Activated CD4-positive, alpha-beta T cell treated with anti-CD3 and anti-CD28 coated beads, Interleukin-2, amount 50 U/mL, for 1 hour (primary cell): Measurements from ENCODE around the gene FNDC3B.
"Not testable (repeated sequence)": the region's sequence is repeated elsewhere in the genome, so short reads cannot be mapped to it uniquely, and the experiment has no call there.

ENCODE experiments used
- DNase-seq: peaks from one replicate; pipeline ENCODE4 v3.0.0-alpha.2; 2020

Gene FNDC3B

DNA sequence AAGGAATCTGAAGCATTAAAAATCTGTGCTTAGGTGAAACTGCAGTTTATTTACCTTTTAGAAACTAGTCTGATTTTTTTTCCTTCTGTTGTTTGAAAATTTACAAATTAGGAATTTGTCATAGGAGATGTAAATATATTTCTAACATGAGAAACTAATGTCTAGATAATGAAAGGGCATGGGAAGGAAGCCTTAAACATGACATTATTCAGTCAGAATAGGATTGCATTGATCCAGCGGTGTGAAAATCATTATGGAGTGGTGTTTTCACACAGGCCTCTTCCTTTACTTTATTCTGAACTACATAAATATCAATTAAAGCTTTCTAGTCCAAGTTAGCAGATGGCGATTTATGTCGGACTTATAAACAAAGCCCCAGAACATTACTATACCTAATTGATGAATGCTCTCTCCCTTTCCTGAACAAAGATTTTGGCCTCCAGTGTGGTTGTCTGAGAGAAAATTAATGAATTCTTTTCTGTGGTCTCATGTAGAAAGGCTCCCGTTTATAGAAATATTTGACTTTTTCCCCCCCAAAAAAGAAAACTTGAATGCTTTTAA is 37.9 kb downstream of the FNDC3B start:
- DNase-seq = no peak

DNA sequence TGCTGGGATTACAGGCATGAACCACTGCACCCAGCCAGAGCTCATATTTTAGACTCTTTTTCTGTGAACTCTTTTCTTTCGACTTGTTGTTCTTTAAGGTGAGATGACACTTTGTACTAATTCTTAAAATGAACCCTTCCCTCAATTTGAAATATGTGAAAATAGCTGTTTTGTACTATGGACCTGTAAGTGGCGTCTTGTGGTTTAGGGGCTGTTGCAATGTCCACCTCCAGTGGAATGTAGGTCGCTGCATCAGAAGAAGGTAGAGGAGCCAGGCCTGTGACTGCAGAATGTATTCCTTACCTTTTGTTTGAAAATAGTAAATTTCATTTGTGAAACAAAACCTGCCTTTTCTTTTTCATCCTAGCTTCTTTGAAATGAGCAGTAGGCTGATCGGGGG is 38.9 kb downstream of the FNDC3B start:
- DNase-seq = no peak

DNA sequence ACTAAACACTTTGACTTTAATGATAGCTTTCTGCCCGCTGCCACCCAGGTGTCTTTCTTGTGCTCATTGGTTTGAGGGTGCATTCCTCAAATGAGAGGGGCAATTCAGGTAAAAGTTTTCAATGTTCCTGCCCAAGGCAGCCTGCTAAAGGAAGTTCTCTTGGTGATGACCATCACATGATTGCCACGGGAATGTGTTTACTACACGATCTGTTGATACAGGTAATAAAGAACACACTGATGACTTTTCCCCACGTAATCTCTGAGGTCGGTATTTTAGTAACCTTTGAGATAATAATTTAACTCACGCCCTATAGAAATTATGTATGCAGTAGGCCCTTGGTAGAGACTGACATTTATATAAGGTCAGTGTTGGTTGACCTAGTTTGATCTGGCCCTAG is 39.3 kb downstream of the FNDC3B start:
- DNase-seq = no peak

DNA sequence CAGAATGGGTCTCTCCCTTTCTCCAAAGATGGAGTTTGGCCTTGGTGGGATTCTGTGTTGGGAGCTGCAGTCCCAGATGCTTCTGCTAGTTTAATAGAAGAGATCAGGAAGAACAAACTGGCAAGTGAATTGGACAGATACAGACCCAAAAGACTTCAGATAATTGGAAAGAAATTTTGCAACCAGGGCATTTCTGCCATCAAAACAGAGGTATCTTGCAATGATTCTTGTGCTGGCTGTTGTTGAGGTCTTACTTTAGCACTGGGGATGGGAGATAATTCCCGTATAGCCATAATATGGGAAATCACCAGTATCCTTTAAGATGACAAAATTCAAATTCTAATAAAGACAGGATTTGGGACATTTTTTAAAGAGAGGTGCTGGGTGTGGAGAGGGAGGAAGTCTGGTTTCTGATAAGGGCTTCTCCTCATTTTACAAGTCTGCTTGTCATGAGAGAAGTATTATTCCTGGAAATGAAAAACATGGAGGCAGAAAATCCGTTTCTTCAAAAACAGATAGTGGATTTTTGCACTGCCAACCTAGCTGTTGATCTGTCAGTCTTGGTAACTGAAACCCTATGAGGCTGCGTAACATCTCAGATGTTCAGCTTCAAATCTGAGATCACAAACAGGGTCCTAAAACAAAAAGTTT is 40.1 kb downstream of the FNDC3B start:
- no peak for DNase-seq

DNA sequence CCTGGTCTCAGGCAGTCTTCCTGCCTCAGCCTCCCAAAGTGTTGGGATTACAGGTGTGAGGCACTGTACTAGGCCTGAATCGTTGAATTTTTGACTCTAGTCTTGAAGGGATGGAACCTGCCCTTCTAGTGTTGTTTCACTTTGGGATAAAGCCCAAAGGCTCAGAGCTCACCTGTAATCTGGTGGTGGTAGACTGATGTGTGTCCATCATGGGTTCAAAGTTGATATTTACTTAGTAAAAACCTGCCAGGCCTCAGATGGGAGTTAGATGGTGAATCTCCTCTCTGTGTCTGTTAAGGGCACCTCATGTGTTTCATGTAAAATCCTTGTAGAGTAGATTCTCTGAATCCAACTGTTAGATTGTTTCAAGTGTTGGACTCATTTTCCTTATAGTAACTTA is 41.1 kb downstream of the FNDC3B start:
- DNase-seq = no peak

DNA sequence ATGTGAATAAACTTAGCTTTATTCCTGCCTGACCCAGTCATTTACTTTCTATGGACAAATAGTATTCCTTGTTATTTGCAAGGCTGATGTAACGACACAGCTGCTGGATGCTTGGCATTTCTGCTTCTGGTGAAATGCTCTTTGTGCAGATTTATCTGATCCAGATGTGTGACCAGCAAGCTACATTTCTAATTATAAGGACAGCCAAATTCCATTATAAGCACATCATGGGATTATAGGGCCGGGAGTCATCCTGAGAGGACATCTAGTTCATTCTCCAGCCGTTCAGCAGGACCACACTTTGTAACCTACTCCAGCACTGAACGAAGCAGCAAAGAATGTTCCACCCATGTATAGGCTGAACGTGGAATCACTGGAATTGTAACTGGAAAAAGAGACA is 42.9 kb downstream of the FNDC3B start:
- no peak for DNase-seq

DNA sequence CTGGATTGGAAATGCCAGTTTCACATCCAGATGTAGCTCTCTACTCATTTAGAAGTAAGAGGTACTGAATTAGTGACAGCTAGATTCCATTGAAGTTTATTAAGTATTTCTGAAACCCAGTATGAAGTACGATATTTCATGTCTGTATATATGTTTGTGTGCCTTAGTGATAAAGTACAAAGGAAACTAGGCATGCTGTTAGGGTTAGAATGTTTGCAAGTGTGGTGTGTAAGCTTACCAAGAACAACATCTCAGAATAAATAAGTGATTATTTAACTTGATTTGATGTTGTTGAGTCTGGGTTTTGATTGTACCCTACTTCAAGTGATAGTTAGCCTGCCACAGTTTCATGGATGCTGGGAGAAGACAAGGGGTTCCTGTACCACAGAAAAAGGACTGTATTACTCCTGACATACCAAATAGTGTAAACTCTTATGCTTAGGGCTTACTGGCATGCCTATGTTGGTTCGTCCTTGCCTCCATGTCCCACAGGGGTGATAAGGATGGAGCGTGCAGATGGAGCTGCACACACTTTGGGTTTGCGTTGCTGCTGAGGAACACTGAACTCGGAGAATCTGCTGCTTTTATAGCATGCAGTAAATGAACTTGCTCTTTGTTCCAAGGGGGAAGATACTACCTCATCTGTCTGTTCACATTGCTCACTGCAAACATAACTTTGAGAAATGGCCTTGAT is 43.6 kb downstream of the FNDC3B start:
- no peak for DNase-seq

DNA sequence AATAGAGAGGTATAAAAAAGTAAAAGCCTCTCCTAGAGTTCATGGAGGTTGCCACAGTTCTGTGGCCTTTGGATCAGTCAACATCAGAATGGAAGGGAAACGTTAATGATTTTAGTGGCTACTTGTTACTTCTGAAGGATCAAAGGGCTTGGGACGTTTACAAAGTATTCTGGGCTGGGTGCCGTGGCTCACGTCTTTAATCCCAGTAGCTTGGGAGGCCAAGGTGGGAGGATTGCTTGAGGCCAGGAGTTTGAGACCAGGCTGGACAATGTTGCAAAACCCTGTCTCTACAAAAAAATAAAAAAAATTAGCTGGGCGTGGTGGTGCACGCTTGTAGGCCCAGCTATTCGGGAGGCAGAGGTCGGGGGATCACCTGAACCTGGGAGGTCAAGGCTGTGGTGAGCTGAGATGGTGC is 44.6 kb downstream of the FNDC3B start:
- no peak for DNase-seq

DNA sequence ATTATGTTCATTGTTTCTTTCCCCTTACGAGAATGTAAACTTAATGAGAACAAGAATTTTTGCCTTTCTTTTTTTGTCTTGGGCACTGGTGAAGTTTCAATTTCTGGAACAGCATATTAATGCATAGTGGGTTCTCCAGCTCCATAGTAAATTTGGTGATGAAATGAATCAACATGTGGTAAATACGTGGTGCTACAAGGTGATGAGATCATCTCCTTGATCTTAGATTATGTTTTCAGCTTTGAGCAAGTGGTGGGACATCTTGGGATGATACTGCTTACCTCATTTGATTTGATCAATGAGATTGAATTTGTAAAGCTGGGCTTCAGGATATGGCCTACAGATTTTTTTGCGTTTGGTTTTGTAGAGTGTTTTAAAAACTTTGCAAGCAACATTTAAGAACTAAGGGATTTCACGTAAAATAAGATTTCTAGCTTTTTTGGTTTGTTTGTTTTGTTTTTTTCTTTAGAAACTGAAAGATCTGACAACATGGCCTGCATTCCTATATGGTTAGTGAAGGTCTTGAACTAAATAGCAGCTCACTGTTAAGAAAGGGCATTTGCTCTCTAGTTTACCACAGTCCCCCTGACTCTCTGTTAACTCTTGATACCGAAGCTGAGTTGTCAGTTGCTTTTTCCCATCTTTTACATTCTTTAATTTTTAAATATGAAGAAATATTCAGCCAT is 45.6 kb downstream of the FNDC3B start:
- DNase-seq = no peak

DNA sequence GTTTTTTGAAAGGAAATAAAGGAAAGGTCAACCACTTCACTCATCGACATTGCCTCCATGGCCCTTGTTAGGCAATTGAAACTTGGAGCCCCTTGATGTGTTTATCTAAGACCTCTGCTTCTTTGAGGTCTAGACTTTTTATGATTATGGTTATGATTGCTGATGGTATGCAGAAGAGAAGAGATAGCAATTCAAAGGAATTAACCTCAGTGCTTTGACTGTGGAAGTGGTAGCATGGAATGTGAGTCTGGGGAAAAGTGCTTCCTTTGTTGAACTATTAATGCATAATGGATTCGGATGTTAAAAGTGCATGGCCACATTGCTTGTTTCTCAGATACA is 46.1 kb downstream of the FNDC3B start:
- DNase-seq = no peak

DNA sequence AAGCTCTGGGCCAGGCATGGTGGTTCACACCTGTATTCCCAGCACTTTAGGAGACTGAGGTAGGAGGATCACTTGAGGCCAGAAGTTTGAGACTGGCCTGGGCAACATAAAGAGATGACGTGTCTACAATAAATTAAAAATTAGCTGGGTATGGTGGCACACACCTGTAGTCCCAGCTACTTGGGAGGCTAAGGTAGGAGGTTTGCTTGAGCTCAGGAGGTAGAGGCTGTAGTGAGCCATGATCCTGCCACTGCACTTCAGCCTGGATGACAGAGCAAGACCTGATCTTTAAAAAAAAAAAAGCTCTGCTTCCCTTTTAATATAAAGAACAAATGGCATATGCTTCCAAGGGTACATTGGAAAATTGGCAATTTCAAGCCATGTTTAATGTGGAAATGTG is 46.7 kb downstream of the FNDC3B start:
- DNase-seq = no peak

DNA sequence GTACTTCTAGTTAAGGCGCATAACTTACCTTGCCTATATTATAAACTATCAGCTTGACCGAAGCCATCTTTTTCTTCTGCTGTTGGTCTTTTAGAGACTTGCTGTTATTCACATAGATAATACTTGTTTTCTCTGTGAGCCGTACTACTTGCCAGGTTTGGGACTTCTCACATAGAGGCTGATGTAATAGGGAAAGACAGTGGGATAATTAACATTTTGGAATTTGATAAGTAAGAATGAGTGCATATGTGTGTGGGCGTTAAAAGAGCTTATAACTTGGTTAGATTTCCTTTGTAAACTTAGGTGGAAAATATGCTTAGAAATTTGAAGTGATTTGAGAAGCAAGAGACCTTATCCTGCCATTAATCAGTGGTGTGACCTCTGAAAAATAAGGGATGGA is 47.8 kb downstream of the FNDC3B start:
- DNase-seq = no peak

DNA sequence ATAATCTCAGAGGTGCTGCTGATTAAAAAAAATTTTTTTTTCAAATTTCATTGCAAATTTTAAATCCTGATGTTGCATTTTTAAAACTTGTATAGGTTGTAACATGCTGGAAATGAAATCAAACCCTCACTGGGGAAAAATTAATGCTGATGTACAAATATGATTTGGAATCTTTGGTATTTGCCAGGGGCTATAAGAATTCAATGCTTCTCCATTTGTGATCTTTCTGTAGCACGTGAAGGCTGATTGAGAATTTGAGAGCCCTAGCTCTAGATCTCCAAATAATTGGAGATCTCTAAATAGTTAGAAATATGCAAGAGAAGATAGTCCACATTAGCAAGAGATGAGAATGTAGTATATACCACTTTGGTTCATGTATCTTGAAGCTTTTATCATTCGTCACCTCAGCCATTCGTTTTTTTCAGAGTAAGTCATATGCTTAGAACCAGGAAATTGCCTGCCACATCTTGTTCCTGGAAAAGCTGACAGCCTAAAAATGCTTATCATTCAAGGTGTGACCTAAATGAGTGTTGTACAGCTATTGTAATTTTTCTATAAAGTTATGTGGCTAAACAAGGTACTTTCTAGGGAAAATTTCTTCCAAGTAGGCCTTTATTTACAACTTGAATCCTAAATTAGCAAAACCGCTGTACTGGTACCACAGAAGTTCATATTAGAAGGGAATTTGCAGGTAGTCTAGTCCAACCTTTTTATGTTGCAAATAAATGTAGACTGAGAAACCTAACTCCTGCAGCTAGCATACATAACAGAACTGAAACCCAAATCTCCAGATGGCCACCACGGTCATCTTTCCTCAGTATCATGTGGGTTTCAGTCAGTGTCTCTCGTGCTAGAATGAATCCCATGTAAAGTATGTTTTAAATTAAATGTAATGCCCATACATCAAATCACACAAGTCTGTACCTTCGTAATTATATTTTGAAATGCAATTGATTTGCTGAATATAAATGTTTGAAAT is 48.5 kb downstream of the FNDC3B start:
- no peak for DNase-seq

DNA sequence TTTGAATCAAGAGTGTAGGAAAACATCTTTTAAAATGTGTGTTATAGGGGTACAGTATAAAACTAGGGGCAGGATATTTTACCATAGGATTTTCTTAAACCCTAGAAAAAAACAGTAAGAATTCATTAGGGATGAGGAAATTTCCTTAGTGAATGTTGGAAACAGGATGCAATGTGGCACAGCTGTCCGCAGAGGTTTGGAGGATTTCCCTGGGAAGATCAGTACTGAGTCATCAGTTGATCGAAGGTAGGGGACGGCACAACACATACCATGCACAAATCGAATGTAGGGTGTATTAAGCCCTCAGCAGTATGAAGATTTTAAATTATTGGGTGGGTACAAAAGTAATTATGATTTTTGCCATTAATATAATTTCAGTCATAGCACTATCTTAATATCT is 49.9 kb downstream of the FNDC3B start:
- DNase-seq = no peak

DNA sequence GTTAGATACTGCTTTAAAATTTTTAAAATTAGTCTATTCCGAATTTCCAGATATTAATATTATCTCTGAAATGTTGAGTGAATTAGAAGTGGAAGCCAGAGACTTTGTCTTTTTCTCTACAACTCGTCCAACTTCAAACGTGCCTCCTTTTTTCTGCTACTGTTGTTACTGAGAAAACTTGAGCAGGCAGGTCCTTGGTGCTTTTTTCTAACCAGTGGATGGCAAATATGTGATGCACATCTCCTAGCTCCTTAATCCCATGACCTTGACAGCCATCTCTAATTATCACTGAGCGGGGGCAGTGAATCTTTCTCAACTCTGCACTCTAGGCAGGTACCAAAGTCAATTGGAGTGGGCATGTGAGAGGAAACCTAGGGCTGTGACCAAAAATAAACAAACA is 50.7 kb downstream of the FNDC3B start:
- DNase-seq = no peak

DNA sequence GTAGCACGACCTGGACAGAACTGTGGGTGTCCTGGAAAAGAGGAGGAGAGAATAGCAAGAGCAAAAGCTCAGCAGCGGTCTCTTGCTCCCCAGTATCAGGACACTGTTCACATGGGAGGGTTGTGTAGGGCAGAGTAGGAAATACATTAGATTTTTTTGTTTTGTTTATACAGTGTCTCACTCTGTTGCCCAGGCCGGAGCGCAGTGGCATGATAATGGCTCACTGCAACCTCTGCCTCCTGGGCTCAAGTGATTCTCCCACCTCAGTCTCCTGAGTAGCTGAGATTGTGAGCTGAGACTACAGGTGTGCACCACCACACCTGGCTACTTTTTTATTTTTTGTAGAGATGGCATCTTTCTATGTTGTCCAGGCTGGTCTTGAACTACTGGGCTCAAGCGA is 53.3 kb downstream of the FNDC3B start:
- DNase-seq = no peak

DNA sequence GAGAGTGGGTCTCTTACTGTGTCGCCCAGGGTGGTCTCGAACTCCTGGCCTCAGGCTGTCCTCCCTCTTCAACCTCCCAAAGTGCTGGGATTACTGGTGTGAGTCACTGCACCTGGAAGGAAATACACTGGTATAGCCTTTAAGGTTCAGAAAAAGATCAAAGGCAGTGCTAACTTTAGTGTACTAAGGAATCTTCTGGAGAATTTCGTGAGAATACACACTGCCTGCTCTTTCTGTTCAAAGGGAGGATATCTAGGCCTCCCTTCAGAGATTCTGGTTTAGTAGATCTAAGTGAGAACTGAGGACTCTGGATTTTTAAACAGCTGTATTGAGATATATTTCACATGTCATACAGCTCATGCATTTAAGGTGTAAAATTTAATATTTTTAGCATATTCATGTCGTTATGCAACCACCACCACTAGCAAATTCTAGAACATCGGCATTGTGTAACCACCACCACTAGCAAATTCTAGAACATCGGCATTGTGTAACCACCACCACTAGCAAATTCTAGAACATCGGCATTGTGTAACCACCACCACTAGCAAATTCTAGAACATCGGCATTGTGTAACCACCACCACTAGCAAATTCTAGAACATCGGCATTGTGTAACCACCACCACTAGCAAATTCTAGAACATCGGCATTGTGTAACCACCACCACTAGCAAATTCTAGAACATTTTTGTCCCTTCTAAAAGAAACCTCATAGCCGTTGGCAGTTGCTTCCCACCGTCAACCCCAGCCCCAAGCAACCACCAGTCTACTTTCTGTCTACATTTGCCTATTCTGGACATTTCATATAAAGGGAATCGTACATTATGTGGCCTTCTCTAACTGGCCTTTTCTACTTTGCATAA is 54.4 kb downstream of the FNDC3B start:
- not testable (repeated sequence) for DNase-seq

DNA sequence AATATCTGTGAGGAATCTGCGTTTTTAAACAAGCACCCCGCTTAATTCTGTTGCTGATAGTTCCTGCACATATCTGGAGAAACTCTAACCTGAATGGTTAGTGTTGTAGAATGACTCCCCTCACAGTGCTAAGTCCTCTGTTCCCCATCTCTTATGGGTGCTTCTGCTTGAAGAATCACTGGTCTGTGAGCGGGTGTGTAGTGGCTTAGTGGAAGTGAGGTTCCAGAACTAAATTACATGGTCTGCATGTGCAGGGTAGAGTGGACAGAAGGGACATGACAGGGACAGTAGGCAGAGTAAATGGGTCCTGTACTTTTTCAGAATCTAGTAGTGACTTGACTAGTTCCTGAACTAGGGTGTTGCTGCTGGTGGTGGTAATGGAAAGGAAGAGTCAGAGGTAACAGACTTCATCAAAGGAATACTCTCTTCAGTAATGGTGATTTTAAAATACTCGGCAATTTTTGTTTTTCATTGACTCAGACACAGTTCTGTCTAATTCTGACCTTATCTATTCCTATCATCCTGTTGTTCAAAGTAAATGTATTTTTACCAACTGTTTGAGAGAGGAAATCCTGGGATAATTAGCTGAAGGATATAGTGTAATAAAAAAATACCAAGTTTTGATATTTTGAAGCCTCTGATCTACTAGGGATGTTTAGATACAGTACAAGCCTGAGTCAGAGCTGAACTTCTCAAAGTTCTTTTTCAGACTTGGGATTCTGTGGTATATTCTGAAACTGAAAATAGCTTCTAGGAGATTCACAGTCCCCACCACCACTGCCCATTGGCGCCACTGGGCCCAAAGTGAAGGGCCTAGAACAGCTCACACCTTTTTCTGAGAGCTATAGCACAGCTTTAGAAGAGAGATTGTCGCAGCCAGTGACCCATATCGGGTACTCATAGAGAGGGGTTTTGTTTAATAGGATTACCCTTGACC is 55.5 kb downstream of the FNDC3B start:
- DNase-seq = no peak

DNA sequence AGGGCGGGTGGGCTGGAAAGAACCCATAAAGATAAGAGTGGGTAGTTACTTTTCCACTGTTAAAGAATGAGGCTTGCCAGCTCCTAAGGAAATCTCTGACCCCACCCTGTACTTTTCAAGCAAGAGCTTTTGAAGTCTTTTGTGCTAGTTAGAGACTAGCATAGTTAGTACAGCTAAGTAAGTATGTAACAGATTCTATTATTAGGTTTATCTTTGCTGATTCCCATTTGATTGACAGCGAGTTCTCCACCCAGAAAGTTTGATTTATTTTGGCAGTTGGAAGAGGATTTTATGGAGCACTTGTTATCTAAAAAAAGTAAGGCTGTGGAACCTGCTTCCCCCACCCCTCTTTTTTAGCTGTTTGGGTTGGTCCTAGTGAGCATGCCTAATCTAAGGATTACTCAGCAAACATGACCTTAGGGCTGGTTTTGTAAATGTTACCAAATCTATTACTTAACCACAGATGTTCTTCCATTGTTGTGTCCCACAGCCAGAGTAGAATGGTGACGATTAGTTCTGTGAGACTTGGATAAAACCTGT is 57.6 kb downstream of the FNDC3B start:
- DNase-seq = no peak

DNA sequence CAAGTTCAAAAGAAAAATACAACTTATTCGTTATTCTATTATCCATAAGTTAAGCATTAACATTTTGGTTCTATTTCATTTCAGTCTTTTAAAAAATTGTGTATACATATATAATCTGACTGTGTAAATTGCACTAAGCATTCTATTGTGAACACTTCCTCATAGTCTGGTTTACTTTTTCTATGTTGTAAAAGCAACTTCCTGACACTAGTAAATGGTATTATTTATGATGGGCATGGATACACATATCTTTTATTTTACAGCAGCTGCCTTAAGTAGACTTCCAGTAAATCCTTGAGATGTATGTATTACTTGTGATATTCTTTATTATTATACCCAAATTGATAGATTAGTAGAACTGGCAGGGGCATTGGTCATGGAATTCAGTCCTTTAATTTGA is 58.2 kb downstream of the FNDC3B start:
- no peak for DNase-seq
